ENCODE results near the gene PIP5KL1.

GRCh38 chr9:127945942-127946341 lies 15.4 kb upstream of the PIP5KL1 start:
- TF ChIP-seq CTCF (IDR thresholded peaks at IDR 0.05; ENCODE audit: low read length): no peak
- TF ChIP-seq EZH2 (optimal IDR thresholded peaks at IDR 0.05; ENCODE audit: low read depth, low read length): no peak
- TF ChIP-seq EZH2phosphoT487 (IDR thresholded peaks at IDR 0.05; ENCODE audit: low read length): no peak

Data from MM.1S (cell line).